Measurements from ENCODE around the gene EFEMP1. TPM values are rescaled to one million over a fixed set of nuclear protein-coding genes. Genes with fewer than 3 reads are reported as not detected.

The EFEMP1 gene
- total RNA-seq, 1 experiment from 2014 or later: 0.15 TPM

DNA sequence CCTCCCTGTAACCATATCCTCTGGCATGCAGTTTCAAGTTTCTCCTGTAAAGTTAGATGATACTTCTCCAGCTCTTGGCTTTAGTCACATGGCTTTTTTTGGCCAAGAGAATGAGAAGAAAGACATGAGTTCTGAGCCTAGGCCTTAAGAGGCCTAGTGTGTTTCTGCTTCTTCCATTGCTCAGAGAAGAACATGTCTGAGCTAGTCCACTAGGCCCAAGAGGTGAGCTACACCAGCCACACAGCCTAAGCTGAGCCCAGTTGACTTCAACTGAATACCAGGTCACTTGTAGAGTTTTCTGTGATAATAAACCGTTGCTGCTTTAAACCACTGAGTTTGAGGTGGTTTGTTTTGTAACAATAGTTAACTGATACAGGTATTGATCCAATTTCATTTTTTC is 19.9 kb upstream of the EFEMP1 start:
- peaks cover 11% of the 10 kb centered on the region for H3K27me3 ChIP-seq (replicated peaks; ENCODE audit: insufficient read depth, low read depth, low read length, poor library complexity)
- POLR2A ChIA-PET (ENCODE audit: low non-redundant PET): no interaction called here
- no peak for DNase-seq (ENCODE audit: low spot score)
- no peak overlapping the region for H3K27ac ChIP-seq (ENCODE audit: low read depth, low read length, poor library complexity, severe bottlenecking)
- H3K4me3 ChIP-seq (ENCODE audit: low read depth, low read length, poor library complexity, severe bottlenecking): no peak overlapping the region
- no TSS peak for BruUV-seq (replicated peaks)
- H3K4me1 ChIP-seq (ENCODE audit: insufficient read depth, low read length, poor library complexity, severe bottlenecking): no peaks in the 10 kb centered on the region
- CTCF ChIA-PET: interaction anchor here (0.6 kb wide), 1 partner anchor 159 kb away, joined by 11 read pairs; no protein-coding TSS in a partner anchor
- no peaks in the 10 kb centered on the region for H3K9me3 ChIP-seq (ENCODE audit: low read depth, low read length, poor library complexity, severe bottlenecking)
- H3K36me3 ChIP-seq (ENCODE audit: insufficient read depth, low read length, poor library complexity, severe bottlenecking): no peaks in the 10 kb centered on the region
- no peak for TF ChIP-seq EZH2 (IDR thresholded peaks at IDR 0.05; ENCODE audit: borderline replicate concordance, low read depth, low read length, poor library complexity, severe bottlenecking)
- TF ChIP-seq, protein P1, sequence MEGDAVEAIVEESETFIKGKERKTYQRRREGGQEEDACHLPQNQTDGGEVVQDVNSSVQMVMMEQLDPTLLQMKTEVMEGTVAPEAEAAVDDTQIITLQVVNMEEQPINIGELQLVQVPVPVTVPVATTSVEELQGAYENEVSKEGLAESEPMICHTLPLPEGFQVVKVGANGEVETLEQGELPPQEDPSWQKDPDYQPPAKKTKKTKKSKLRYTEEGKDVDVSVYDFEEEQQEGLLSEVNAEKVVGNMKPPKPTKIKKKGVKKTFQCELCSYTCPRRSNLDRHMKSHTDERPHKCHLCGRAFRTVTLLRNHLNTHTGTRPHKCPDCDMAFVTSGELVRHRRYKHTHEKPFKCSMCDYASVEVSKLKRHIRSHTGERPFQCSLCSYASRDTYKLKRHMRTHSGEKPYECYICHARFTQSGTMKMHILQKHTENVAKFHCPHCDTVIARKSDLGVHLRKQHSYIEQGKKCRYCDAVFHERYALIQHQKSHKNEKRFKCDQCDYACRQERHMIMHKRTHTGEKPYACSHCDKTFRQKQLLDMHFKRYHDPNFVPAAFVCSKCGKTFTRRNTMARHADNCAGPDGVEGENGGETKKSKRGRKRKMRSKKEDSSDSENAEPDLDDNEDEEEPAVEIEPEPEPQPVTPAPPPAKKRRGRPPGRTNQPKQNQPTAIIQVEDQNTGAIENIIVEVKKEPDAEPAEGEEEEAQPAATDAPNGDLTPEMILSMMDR (conservative IDR thresholded peaks at IDR 0.05; ENCODE audit: low read depth, low read length): no peak
- intact Hi-C loops (cut with micrococcal nuclease; ENCODE audit: unreplicated experiment): no loop called here

DNA sequence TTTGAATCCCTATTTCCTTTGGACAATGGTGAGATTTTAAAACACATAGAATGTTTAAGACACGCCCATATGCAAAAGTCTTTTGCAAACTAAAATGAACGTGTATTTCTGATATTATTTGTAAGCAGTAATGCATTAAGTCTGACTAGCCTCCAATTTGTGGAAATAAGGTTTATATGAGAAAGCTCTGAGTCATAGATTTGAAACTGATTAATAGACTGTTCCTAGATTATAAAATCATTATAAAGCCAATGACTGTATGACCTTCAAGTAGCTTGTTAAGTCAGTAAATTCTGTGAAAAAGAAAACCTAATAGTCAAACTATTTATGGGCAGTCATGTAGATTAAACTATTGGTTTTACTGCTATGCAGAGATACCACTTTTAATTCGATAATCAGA is 12.8 kb upstream of the EFEMP1 start:
- POLR2A ChIA-PET (ENCODE audit: low non-redundant PET): no interaction called here
- CTCF ChIA-PET: no interaction called here
- H3K36me3 ChIP-seq (ENCODE audit: insufficient read depth, low read length, poor library complexity, severe bottlenecking): no peaks in the 10 kb centered on the region
- no peak for DNase-seq (ENCODE audit: low spot score)
- no peaks in the 10 kb centered on the region for H3K4me1 ChIP-seq (ENCODE audit: insufficient read depth, low read length, poor library complexity, severe bottlenecking)
- peaks cover 6% of the 10 kb centered on the region for H3K27me3 ChIP-seq (replicated peaks; ENCODE audit: insufficient read depth, low read depth, low read length, poor library complexity)
- H3K9me3 ChIP-seq (ENCODE audit: low read depth, low read length, poor library complexity, severe bottlenecking): no peaks in the 10 kb centered on the region
- intact Hi-C loops (cut with micrococcal nuclease; ENCODE audit: unreplicated experiment): no loop called here
- no peak overlapping the region for H3K27ac ChIP-seq (ENCODE audit: low read depth, low read length, poor library complexity, severe bottlenecking)
- BruUV-seq (replicated peaks): no TSS peak
- TF ChIP-seq, protein P1 (conservative IDR thresholded peaks at IDR 0.05; ENCODE audit: low read depth, low read length): no peak
- no peak for TF ChIP-seq EZH2 (IDR thresholded peaks at IDR 0.05; ENCODE audit: borderline replicate concordance, low read depth, low read length, poor library complexity, severe bottlenecking)
- no peak overlapping the region for H3K4me3 ChIP-seq (ENCODE audit: low read depth, low read length, poor library complexity, severe bottlenecking)

DNA sequence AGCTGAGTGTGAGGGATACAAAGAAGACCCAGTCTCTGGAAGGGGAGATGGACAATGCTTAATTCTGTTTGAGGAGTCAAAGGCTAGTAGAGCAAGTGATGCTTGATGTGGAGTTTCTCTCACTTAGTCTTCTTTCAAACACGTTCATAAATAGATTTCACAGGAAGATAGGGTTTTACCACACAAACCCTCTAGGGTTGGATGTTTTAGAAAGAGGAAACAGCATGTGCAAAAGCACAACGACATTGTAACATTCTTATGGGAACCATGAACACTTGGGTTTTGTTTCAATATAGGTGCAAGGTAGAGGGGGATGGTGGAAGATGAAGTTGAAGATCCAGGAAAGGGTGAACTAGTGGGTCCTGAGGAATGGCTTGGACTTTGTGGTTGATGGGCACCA is 10.8 kb upstream of the EFEMP1 start:
- no TSS peak for BruUV-seq (replicated peaks)
- H3K27me3 ChIP-seq (replicated peaks; ENCODE audit: insufficient read depth, low read depth, low read length, poor library complexity): peaks cover 27% of the 10 kb centered on the region
- CTCF ChIA-PET: no interaction called here
- DNase-seq (ENCODE audit: low spot score): no peak
- no peaks in the 10 kb centered on the region for H3K9me3 ChIP-seq (ENCODE audit: low read depth, low read length, poor library complexity, severe bottlenecking)
- no peak for TF ChIP-seq EZH2 (IDR thresholded peaks at IDR 0.05; ENCODE audit: borderline replicate concordance, low read depth, low read length, poor library complexity, severe bottlenecking)
- TF ChIP-seq, protein P1 (conservative IDR thresholded peaks at IDR 0.05; ENCODE audit: low read depth, low read length): no peak
- H3K36me3 ChIP-seq (ENCODE audit: insufficient read depth, low read length, poor library complexity, severe bottlenecking): no peaks in the 10 kb centered on the region
- intact Hi-C loops (cut with micrococcal nuclease; ENCODE audit: unreplicated experiment): no loop called here
- POLR2A ChIA-PET (ENCODE audit: low non-redundant PET): no interaction called here
- no peak overlapping the region for H3K4me3 ChIP-seq (ENCODE audit: low read depth, low read length, poor library complexity, severe bottlenecking)
- no peak overlapping the region for H3K27ac ChIP-seq (ENCODE audit: low read depth, low read length, poor library complexity, severe bottlenecking)
- no peaks in the 10 kb centered on the region for H3K4me1 ChIP-seq (ENCODE audit: insufficient read depth, low read length, poor library complexity, severe bottlenecking)

Measured in A673 (cell line).